HEK293T (cell line): ENCODE data around the gene JCAD.

Source experiments
- CTCF ChIA-PET: fragments of 350-600 bp; formaldehyde crosslinking; extraction: SDS; loops from one replicate; lab custom pipeline; 2021; ENCODE audit warnings: antibody characterized with exemption, inconsistent platforms; lab: Yijun Ruan, JAX
- POLR2A ChIA-PET: fragments of 350-600 bp; formaldehyde crosslinking; extraction: SDS; loops from one replicate; lab custom pipeline; 2020; ENCODE audit warnings: antibody characterized with exemption, inconsistent platforms; lab: Yijun Ruan, JAX
- DNase-seq: peaks from one replicate; pipeline ENCODE4 v3.0.0; 2012; ENCODE audit warnings: mixed read lengths; ENCODE audit errors: extremely low spot score
- ARNT ChIP-seq: fragments of 450-650 bp; IDR thresholded peaks from 2 replicates; pipeline ENCODE4 v1.6.1; 2017; ENCODE audit warnings: mild to moderate bottlenecking
- BHLHE40 ChIP-seq: fragments of 450-650 bp; IDR thresholded peaks from 2 replicates; pipeline ENCODE4 v1.6.1; 2016; ENCODE audit warnings: mild to moderate bottlenecking, moderate library complexity, borderline replicate concordance
- CTBP1 ChIP-seq: fragments of 450-650 bp; IDR thresholded peaks from 2 replicates; pipeline ENCODE4 v1.6.1; 2016; ENCODE audit warnings: borderline replicate concordance
- ELF4 ChIP-seq: fragments of 450-650 bp; IDR thresholded peaks from 2 replicates; pipeline ENCODE4 v1.6.1; 2017; ENCODE audit warnings: antibody characterized with exemption
- FOXA1 ChIP-seq: fragments of 450-650 bp; IDR thresholded peaks from 2 replicates; pipeline ENCODE4 v1.6.1; 2016; ENCODE audit warnings: mild to moderate bottlenecking
- FOXK2 ChIP-seq: fragments of 450-650 bp; IDR thresholded peaks from 2 replicates; pipeline ENCODE4 v1.6.1; 2016; ENCODE audit warnings: mild to moderate bottlenecking
- FOXM1 ChIP-seq: fragments of 450-650 bp; IDR thresholded peaks from 2 replicates; pipeline ENCODE4 v1.6.1; 2017; ENCODE audit warnings: mild to moderate bottlenecking, borderline replicate concordance
- HDGF ChIP-seq: fragments of 450-650 bp; IDR thresholded peaks from 2 replicates; pipeline ENCODE4 v1.6.1; 2017; ENCODE audit warnings: antibody characterized with exemption, borderline replicate concordance
- L3MBTL2 ChIP-seq: fragments of 450-650 bp; conservative IDR thresholded peaks from 2 replicates; pipeline ENCODE4 v1.6.1; 2016; ENCODE audit warnings: mild to moderate bottlenecking
- LEF1 ChIP-seq: fragments of 450-650 bp; IDR thresholded peaks from 2 replicates; pipeline ENCODE4 v1.6.1; 2017; ENCODE audit warnings: mild to moderate bottlenecking, borderline replicate concordance
- NFRKB ChIP-seq: fragments of 450-650 bp; IDR thresholded peaks from 2 replicates; pipeline ENCODE4 v1.6.1; 2016; ENCODE audit warnings: mild to moderate bottlenecking, moderate library complexity
- SP1 ChIP-seq: fragments of 450-650 bp; IDR thresholded peaks from 2 replicates; pipeline ENCODE4 v1.6.1; 2017
- SUZ12 ChIP-seq: fragments of 450-650 bp; IDR thresholded peaks from 2 replicates; pipeline ENCODE4 v1.6.1; 2016; ENCODE audit warnings: mild to moderate bottlenecking
- TARDBP ChIP-seq: fragments of 450-650 bp; IDR thresholded peaks from 2 replicates; pipeline ENCODE4 v1.6.1; 2016
- ZNF384 ChIP-seq: fragments of 450-650 bp; IDR thresholded peaks from 2 replicates; pipeline ENCODE4 v1.6.1; 2016
- TF ChIP-seq, protein P1 (sequence below): fragments of 450-650 bp; IDR thresholded peaks from 2 replicates; pipeline ENCODE4 v1.6.1; 2016

Gene JCAD

DNA sequence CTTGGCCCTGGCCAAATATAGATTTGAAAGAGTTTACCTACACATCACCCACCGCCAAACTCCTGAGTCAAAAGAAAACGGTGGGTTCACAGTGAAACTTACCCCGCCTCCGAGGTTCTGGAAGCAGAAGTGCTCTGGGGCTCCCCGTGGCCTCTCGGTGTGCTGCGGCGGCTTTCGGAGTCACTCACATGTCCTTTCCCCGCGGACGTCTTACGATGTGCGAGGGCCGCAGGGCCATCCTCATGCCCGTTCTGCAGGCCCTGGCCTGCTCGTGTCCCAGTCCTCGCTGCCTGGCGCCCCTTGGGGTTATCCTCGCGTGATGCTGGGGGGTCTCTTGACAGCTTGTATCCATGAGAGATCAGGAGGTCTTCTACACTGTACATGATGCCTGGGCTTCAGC, 12.0 kb downstream of the JCAD start:
- DNase-seq: no peak
- CTCF ChIA-PET: no interaction called here
- POLR2A ChIA-PET: no interaction called here
- TF ChIP-seq TARDBP: no peak
- no peak for TF ChIP-seq BHLHE40
- no peak for TF ChIP-seq CTBP1
- TF ChIP-seq HDGF: no peak
- no peak for TF ChIP-seq FOXK2
- TF ChIP-seq ZNF384: no peak
- TF ChIP-seq FOXM1: no peak
- no peak for TF ChIP-seq ARNT
- no peak for TF ChIP-seq NFRKB
- no peak for TF ChIP-seq L3MBTL2
- no peak for TF ChIP-seq FOXA1
- no peak for TF ChIP-seq ELF4
- TF ChIP-seq LEF1: no peak

DNA sequence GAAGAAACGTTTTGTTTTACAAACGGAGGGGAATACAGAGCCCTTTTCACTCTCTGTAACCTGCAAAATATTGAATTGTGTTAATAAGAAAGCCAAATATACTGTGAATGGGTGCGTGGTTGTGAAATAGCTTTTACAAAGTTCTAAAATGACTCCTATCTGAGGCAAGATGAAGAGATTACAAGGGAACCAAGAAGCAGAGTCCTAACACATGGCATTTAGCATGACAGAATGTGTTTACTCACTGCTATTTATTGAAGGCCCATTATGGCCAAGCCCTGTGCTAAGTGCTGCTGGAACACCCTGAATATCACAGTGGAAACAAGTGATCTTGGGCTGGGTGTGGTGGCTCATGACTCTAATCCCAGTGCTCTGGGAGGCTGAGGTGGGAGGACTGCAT, 12.9 kb downstream of the JCAD start:
- CTCF ChIA-PET: no interaction called here
- no peak for DNase-seq
- TF ChIP-seq LEF1: no peak
- POLR2A ChIA-PET: no interaction called here

DNA sequence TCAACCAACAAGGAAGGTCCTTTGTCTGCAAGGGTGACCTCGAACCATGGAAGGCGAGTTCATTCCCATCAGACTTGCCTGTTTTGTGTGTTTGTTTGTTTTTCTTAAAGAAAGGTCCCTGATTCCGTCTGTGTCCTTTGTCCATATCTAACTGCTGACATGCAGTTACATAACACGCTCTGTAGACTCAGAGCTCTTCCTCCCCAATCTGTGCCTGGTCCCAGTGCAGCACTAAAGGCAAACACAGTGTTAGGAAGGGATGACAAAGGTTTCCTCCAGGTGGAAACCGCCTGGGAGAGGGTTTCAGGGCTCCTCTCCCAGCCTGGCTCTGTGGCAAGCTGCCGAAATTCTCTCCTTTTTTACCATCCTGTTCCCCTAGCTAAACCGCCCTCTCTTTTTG, 13.4 kb downstream of the JCAD start:
- ChIA-PET POLR2A (no interaction called here), CTCF (no interaction called here)
- TF ChIP-seq ARNT (no peak), NFRKB (no peak), TARDBP (no peak), L3MBTL2 (no peak), FOXM1 (no peak), FOXK2 (no peak), FOXA1 (no peak), HDGF (no peak), CTBP1 (no peak), LEF1 (no peak), BHLHE40 (no peak), SUZ12 (no peak)
- no peak for DNase-seq

DNA sequence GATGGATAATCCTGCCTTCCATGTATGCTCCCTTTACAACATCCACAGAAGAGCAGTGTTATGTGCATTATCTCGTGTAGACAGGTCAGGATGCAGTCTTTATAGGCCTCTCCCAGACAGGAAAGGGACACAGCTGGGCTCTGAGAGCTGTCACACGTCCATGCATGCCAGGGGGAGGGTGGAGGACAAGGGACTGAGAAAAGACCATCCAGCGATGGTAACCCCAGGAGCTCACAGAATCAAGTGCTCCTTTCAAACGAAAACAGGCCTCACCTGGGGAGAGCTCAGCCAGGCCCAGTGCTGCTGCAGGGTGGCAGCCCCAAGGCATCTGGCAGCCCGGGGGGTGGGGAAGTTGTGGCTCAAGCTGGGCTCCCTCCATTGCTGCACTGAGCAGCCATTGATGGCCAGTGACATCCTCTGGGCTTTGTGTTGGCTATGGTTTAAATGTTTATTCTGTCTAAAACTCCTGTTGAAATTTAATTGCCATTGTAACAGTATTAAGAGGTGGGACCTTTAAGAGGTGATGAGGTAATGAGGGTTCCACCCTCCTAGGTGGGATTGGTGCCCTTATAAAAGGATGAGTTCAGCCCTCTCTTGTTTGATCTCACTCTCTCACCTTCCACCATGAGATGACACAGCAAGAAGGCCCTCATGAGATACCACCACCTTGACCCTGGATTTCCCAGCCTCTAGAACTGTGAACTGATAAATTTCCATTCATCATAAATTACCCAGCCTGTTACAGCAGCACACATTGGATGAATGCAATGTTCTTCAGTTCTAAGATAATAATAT, 15.7 kb downstream of the JCAD start:
- DNase-seq: no peak
- POLR2A ChIA-PET: no interaction called here
- CTCF ChIA-PET: interaction anchor here (1.4 kb wide), 1 partner anchor 45 kb away, joined by 3 read pairs; no protein-coding TSS in a partner anchor
- TF ChIP-seq CTBP1 (no peak), FOXA1 (no peak), NFRKB (no peak), L3MBTL2 (no peak), TARDBP (no peak), FOXM1 (no peak), ELF4 (no peak), FOXK2 (no peak), SUZ12 (no peak), HDGF (no peak), LEF1 (no peak), BHLHE40 (no peak), ZNF384 (no peak)
- TF ChIP-seq, protein P1, sequence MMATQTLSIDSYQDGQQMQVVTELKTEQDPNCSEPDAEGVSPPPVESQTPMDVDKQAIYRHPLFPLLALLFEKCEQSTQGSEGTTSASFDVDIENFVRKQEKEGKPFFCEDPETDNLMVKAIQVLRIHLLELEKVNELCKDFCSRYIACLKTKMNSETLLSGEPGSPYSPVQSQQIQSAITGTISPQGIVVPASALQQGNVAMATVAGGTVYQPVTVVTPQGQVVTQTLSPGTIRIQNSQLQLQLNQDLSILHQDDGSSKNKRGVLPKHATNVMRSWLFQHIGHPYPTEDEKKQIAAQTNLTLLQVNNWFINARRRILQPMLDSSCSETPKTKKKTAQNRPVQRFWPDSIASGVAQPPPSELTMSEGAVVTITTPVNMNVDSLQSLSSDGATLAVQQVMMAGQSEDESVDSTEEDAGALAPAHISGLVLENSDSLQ: no peak

DNA sequence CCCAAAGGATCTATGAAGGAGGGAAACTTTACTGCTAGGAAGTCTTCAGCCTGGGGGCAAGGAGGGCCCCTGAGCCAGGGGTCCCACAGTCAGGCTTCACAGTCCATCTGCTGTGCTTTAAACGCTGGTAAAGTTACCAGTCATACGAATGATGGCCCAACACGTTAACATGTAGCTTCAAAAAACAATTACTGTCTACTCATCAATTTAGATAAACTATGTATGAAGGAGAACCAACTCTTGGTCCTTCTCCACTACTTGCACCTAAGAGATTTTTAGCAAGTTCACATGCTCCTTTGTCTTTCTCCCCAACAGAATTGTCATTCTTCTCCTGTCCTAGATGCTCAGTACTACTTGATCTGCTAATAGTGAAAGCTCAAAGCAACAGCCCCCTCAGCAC, 16.6 kb downstream of the JCAD start:
- ChIA-PET POLR2A (no interaction called here), CTCF (interaction anchor here (1.4 kb wide), 1 partner anchor 45 kb away, joined by 3 read pairs; no protein-coding TSS in a partner anchor)
- no peak for DNase-seq
- TF ChIP-seq L3MBTL2 (no peak), FOXA1 (no peak), ELF4 (no peak), SUZ12 (no peak), FOXM1 (no peak), SP1 (no peak), CTBP1 (no peak), LEF1 (no peak), ZNF384 (no peak), TARDBP (no peak), FOXK2 (no peak), BHLHE40 (no peak), ARNT (no peak), HDGF (no peak), NFRKB (no peak)
- TF ChIP-seq, protein P1: no peak

DNA sequence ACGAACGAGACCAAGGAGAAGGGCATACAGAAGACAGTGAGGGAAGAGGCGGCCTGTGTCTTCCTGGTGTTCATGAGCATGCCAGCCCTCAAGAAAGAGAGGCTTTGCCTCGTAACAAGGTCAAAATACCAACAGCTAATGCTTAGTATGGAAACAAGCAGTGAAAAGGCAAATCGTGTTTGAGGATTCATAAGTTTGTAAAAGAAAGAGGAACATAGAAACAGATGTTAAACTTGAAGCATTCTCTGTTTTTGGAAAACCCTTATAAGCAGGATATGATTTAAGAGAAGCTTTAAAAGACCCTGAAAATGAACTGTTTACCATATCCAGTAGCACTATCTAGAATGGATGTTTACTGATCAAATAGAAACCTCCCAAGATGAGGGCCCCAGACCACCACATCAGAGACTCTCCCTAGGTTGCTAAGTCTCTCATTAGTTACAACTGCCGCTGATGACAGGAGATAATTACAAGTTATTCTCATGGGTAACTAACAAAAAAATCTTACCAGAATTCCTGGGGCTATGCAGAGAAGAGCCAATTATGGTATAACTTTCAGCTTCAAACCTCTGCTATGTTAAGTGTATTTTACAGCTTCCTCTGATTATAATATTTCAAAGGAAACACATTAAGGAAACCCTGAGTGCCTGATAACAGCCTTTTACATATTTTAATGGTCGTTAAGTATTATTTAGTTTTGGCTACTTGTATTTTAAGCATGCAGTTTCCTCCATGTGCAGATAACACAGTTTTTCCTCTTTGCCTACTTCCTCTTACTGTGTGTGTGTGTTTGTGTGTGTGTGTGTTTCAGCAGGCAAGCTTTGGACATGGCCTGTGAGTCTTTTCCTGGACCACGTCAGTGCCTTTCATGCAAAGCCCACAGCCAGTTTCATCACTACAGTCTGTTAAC, 17.9 kb downstream of the JCAD start:
- no peak for DNase-seq
- no peak for TF ChIP-seq FOXM1
- TF ChIP-seq LEF1: no peak
- ChIA-PET POLR2A (no interaction called here), CTCF (interaction anchor here (1.6 kb wide), 1 partner anchor 43 kb away, joined by 4 read pairs; no protein-coding TSS in a partner anchor)
